Fibroblast of lung (primary cell): ENCODE measurements around the gene TSPAN9. TPM values are rescaled to one million over a fixed set of nuclear protein-coding genes. Genes with fewer than 3 reads are reported as not detected.
A peak's percentile ranks its signal among the peaks of the same experiment; 100 is the strongest.

Source experiments
- DNase-seq, 2 donors: peaks; one replicate each; pipeline versions ENCODE4 v3.0.0 to v3.0.0-alpha.2; 2010; ENCODE audit warnings: low read depth in 2 of 2
- H2AFZ ChIP-seq: 2 replicates; pipeline ENCODE4 v1.5.1; 2012; ENCODE audit warnings: low read length, control low read depth, inconsistent platforms
- H3K27ac ChIP-seq: 2 replicates; pipeline ENCODE4 v1.5.1; 2011; ENCODE audit warnings: low read length, control low read depth; ENCODE audit not compliant: insufficient read depth
- H3K27me3 ChIP-seq: 2 replicates; pipeline ENCODE4 v1.5.1; 2011; ENCODE audit warnings: mild to moderate bottlenecking, low read length; ENCODE audit not compliant: control insufficient read depth, insufficient read depth
- H3K36me3 ChIP-seq: 2 replicates; pipeline ENCODE4 v1.5.1; 2011; ENCODE audit warnings: low read length; ENCODE audit not compliant: control insufficient read depth, insufficient read depth
- H3K4me1 ChIP-seq: 2 replicates; pipeline ENCODE4 v1.5.1; 2011; ENCODE audit warnings: low read length; ENCODE audit not compliant: control insufficient read depth, insufficient read depth; ENCODE audit errors: extremely low read depth
- H3K4me2 ChIP-seq: 2 replicates; pipeline ENCODE4 v1.5.1; 2011; ENCODE audit warnings: low read length, control low read depth; ENCODE audit not compliant: insufficient read depth; ENCODE audit errors: extremely low read depth
- H3K4me3 ChIP-seq, 4 experiments: fragments of 200-600 bp in 1 of 4; sonication (generic) in 1 of 4; replicated peaks in 1 of 4; 2 replicates each; pipeline ENCODE4 v1.5.1; 2011 to 2016; ENCODE audit warnings: low read length in 4 of 4, low read depth in 3 of 4, mild to moderate bottlenecking in 3 of 4, control low read depth in 2 of 4, inconsistent platforms in 1 of 4, mixed read lengths in 1 of 4; ENCODE audit not compliant: insufficient read depth in 1 of 4; ENCODE audit errors: control extremely low read depth in 1 of 4
- H3K79me2 ChIP-seq: 2 replicates; pipeline ENCODE4 v1.5.1; 2012; ENCODE audit warnings: mild to moderate bottlenecking, low read length, inconsistent platforms; ENCODE audit not compliant: control insufficient read depth, insufficient read depth
- H3K9ac ChIP-seq: 2 replicates; pipeline ENCODE4 v1.5.1; 2011; ENCODE audit warnings: mild to moderate bottlenecking, low read length, control low read depth; ENCODE audit not compliant: insufficient read depth
- H3K9me3 ChIP-seq: 2 replicates; pipeline ENCODE4 v1.5.1; 2012; ENCODE audit warnings: low read depth, low read length; ENCODE audit not compliant: control insufficient read depth, insufficient read depth
- H4K20me1 ChIP-seq: 2 replicates; pipeline ENCODE4 v1.5.1; 2011; ENCODE audit warnings: low read length; ENCODE audit not compliant: control insufficient read depth, insufficient read depth; ENCODE audit errors: extremely low read depth
- CTCF ChIP-seq, 2 donors: IDR thresholded peaks in 1 of 2; conservative IDR thresholded peaks in 1 of 2; 1 replicate in 1 of 2; 2 replicates in 1 of 2; pipeline ENCODE4 v1.5.1; 2011 to 2012; ENCODE audit warnings: low read length in 2 of 2, control low read depth in 1 of 2, inconsistent platforms in 1 of 2, low read depth in 1 of 2, mild to moderate bottlenecking in 1 of 2
- EZH2 ChIP-seq: IDR thresholded peaks from 2 replicates; pipeline ENCODE4 v1.5.1; 2012; ENCODE audit warnings: low read length, control low read depth, mild to moderate bottlenecking; ENCODE audit errors: missing control alignments
- polyA plus RNA-seq, 2 donors: library from polyadenylated mRNA; depleted of rRNA in 1 of 2; stranded (reverse) in 1 of 2; unstranded in 1 of 2; fragments of >200 nt; gene quantifications; 2 replicates each; pipeline ENCODE4 v1.2.1, GENCODE V29; 2011 to 2012; ENCODE audit warnings: missing spikeins in 1 of 2
- total RNA-seq: library from RNA; depleted of rRNA; stranded (reverse); fragments of >200 nt; gene quantifications from 2 replicates; pipeline ENCODE4 v1.2.1, GENCODE V29; 2014

TSPAN9 gene
- total and polyA plus RNA-seq, 2 donors (not counting 1 experiment from before 2014, with no cell fraction given), result 31.1 to 35.2 TPM

DNA sequence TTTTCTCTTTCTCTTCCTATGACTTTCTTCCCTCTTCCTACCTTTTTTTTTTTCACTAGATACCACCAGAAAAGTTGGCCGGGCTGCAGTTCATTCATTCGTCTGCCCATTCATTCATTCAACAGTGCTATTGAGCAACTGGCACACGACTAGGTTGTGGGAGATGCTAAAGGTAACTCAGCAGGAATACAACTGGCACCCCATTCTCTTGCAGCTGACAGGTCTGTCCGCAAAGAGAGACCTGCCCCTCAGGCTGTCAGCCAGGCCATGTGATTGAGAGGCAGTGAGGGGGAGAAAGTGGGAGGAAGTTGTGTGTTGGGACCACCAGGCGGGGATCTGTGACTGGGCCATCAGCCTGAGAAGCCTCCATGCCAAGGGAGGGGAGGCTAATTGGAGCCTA is 105.2 kb downstream of the TSPAN9 start:
- Histone ChIP-seq H3K4me3 (no peak overlapping the region), H2AFZ (no peak overlapping the region), H3K4me1 (no peaks in the 10 kb centered on the region), H4K20me1 (no peaks in the 10 kb centered on the region), H3K27ac (no peak overlapping the region), H3K27me3 (no peaks in the 10 kb centered on the region), H3K4me2 (no peak overlapping the region), H3K36me3 (no peaks in the 10 kb centered on the region), H3K79me2 (no peaks in the 10 kb centered on the region), H3K9ac (no peak overlapping the region), H3K9me3 (no peaks in the 10 kb centered on the region)
- no peak for DNase-seq
- TF ChIP-seq EZH2, result no peak
- no peak for TF ChIP-seq CTCF (conservative IDR thresholded peaks at IDR 0.05 in 1 of 2, IDR thresholded peaks at IDR 0.05 in 1 of 2; ENCODE audit: low read depth in 1 of 2, low read length in 2 of 2)

DNA sequence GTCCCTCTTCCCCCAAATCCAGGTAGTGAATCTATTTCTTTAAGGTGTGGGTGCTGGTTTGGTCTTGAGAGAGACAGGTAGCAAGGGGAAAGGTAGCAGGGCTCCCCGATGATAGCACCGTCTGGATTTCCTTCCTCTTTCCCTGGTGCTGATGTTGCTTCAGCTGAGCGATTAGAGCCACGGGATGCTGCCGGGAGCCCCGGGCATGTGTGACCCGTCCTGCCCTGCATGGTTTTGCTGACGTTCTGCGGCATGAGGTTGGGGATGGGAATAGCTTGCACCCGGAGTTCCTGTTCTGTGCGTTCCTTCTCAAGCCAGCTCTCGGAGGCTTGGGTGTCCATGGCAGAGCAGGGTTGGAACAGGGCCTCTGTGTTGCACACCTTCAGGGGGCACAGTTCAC is 107.3 kb downstream of the TSPAN9 start:
- Histone ChIP-seq H3K27me3 (no peaks in the 10 kb centered on the region), H2AFZ (no peak overlapping the region), H3K27ac (no peak overlapping the region), H3K9me3 (no peaks in the 10 kb centered on the region), H3K4me2 (no peak overlapping the region), H3K9ac (no peak overlapping the region), H3K4me1 (no peaks in the 10 kb centered on the region), H4K20me1 (no peaks in the 10 kb centered on the region), H3K36me3 (no peaks in the 10 kb centered on the region), H3K79me2 (no peaks in the 10 kb centered on the region), H3K4me3 (no peak overlapping the region)
- TF ChIP-seq EZH2 (no peak), CTCF (conservative IDR thresholded peaks at IDR 0.05 in 1 of 2, IDR thresholded peaks at IDR 0.05 in 1 of 2; ENCODE audit: low read depth in 1 of 2, low read length in 2 of 2) (no peak)
- DNase-seq, result no peak

DNA sequence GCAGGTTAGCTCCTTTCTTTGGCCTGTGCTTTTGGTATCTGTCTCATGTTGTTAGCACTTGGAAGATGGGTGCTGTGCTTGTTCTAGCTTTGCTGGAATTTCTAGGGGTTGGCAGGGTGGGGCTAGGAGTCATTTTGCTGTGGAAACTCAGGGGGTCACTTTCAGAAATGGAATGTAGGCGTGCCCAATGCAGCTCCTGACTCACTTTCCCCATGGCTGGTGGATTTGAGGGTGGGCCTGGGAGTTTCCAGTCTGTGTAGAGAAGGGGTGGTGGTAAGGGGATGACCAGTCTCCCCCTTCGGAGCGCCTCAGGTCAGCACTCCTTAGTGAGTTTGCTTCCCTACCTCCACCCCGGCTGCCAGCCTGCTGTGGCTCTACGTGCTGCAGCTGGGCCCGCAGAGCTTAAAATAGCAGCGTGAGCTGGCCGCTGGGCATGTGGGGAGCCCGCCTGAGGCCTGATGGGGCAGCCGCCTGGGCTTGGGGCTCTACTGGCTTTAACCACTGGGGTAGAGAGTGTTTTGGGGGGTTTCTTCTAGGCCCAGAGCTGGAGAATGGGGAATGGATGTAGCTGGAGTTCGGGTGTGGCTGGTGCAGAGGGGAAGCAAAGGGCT is 108.2 kb downstream of the TSPAN9 start:
- Histone ChIP-seq H3K36me3 (no peaks in the 10 kb centered on the region), H3K4me2 (no peak overlapping the region), H2AFZ (no peak overlapping the region), H3K4me1 (no peaks in the 10 kb centered on the region), H3K27ac (no peak overlapping the region), H3K9ac (no peak overlapping the region), H4K20me1 (no peaks in the 10 kb centered on the region), H3K4me3 (no peak overlapping the region), H3K9me3 (no peaks in the 10 kb centered on the region), H3K27me3 (no peaks in the 10 kb centered on the region), H3K79me2 (no peaks in the 10 kb centered on the region)
- TF ChIP-seq EZH2 (no peak), CTCF (conservative IDR thresholded peaks at IDR 0.05 in 1 of 2, IDR thresholded peaks at IDR 0.05 in 1 of 2; ENCODE audit: low read depth in 1 of 2, low read length in 2 of 2) (no peak)
- peak in 1 of 2 donors; percentile 58 for DNase-seq
